GM10266 (cell line): ENCODE data around the gene TAF4.

Experiments used
- DNase-seq: peaks from one replicate; pipeline ENCODE4 v3.0.0; 2012; ENCODE audit errors: extremely low spot score
- TF ChIP-seq, protein P1 (sequence below): IDR thresholded peaks from 2 replicates; pipeline ENCODE4 v1.5.1; 2012; ENCODE audit warnings: mild to moderate bottlenecking, low read depth; ENCODE audit not compliant: control insufficient read depth, insufficient read depth; ENCODE audit errors: missing control alignments

TAF4 gene

GRCh38 chr20:62011938-62012534, 53.6 kb downstream of the TAF4 start:
- TF ChIP-seq, protein P1, sequence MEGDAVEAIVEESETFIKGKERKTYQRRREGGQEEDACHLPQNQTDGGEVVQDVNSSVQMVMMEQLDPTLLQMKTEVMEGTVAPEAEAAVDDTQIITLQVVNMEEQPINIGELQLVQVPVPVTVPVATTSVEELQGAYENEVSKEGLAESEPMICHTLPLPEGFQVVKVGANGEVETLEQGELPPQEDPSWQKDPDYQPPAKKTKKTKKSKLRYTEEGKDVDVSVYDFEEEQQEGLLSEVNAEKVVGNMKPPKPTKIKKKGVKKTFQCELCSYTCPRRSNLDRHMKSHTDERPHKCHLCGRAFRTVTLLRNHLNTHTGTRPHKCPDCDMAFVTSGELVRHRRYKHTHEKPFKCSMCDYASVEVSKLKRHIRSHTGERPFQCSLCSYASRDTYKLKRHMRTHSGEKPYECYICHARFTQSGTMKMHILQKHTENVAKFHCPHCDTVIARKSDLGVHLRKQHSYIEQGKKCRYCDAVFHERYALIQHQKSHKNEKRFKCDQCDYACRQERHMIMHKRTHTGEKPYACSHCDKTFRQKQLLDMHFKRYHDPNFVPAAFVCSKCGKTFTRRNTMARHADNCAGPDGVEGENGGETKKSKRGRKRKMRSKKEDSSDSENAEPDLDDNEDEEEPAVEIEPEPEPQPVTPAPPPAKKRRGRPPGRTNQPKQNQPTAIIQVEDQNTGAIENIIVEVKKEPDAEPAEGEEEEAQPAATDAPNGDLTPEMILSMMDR = no peak
- DNase-seq = no peak

- DNase-seq = no peak
- TF ChIP-seq, protein P1 = no peak
Observed at GRCh38 chr20:62011403-62011790, 54.3 kb downstream of the TAF4 start.

DNA sequence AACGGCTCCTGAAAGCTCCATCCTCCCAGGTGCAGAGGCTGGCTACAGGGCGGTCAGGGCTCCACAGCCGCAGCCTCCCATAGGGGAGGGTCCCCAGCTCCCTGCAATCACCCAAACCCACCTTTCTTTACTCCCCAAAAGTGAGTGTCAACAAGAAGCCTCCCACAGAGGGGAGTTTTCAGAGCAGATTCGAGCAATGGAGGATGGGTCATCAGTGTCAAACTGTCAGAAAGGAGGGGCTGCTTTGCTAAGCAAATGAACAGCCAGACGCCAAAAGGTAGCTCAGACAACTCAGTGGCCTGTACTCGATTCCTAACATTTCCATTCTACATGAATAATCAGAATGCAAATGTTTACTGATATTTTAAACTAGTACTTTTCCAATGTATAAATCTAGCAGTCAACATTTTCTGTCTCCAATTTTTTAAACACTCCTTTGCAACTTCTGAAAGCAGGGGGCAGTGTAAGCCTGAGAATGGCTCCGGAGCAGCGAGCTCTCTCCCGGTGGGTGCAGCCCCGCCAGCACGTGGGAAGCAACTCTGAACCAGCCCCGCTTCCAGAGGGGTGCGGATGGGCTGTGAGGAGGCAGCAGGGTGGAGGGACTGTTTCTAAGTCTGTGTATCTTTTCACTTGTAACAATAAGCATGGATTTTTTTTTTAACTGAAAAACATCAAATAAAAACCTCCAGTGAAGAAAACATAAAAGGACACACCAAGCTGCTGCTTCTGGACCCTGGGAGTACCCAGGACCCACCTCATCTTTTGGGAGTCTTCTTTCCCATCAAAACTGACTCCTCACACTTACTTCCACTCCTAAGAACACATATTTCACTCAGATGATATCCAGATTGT, 54.9 kb downstream of the TAF4 start:
- DNase-seq = peak; percentile 83
- TF ChIP-seq, protein P1 = peak; percentile 68

- TF ChIP-seq, protein P1 = no peak
- DNase-seq = no peak
Observed at GRCh38 chr20:62009869-62010445, 55.7 kb downstream of the TAF4 start.

GRCh38 chr20:62009322-62009721, 56.4 kb downstream of the TAF4 start:
- TF ChIP-seq, protein P1 = no peak
- no peak for DNase-seq

- TF ChIP-seq, protein P1 = no peak
- DNase-seq = no peak
Observed at GRCh38 chr20:62008643-62009183, 57.0 kb downstream of the TAF4 start.
